ENCODE results near the gene CYLD.

Gene CYLD

GRCh38 chr16:50696575-50697420, 45.1 kb upstream of the CYLD start:
- TF ChIP-seq EZH2 (IDR thresholded peaks at IDR 0.05; ENCODE audit: borderline replicate concordance, low read depth, low read length, severe bottlenecking) (no peak), CTCF (IDR thresholded peaks at IDR 0.05; ENCODE audit: borderline replicate concordance, extremely low read depth, low read length, poor library complexity, severe bottlenecking) (no peak)
- Histone ChIP-seq H3K4me3 (ENCODE audit: low read depth in 1 of 2, low read length in 2 of 2) (no peak overlapping the region), H3K27ac (ENCODE audit: low read length) (no peak overlapping the region), H2AFZ (ENCODE audit: low read depth, low read length) (no peak overlapping the region), H3K4me2 (ENCODE audit: insufficient read depth, low read length) (no peak overlapping the region), H4K20me1 (ENCODE audit: insufficient read depth, low read length) (no peaks in the 10 kb centered on the region), H3K36me3 (ENCODE audit: insufficient read depth, low read length) (no peaks in the 10 kb centered on the region), H3K79me2 (ENCODE audit: insufficient read depth, low read length) (no peaks in the 10 kb centered on the region), H3K9me3 (ENCODE audit: insufficient read depth, low read length, severe bottlenecking) (no peaks in the 10 kb centered on the region), H3K27me3 (ENCODE audit: insufficient read depth, low read length, poor library complexity) (no peaks in the 10 kb centered on the region), H3K4me1 (ENCODE audit: insufficient read depth, low read length) (no peaks in the 10 kb centered on the region), H3K9ac (ENCODE audit: low read depth, low read length) (no peak overlapping the region)
- DNase-seq, result no peak
- ATAC-seq (ENCODE audit: insufficient read depth, low read depth), result no peak

- H3K36me3 ChIP-seq (ENCODE audit: insufficient read depth, low read length), result no peaks in the 10 kb centered on the region
- ATAC-seq (ENCODE audit: insufficient read depth, low read depth) (no peak), DNase-seq (no peak)
- H4K20me1 ChIP-seq (ENCODE audit: insufficient read depth, low read length), result no peaks in the 10 kb centered on the region
- H3K4me2 ChIP-seq (ENCODE audit: insufficient read depth, low read length), result no peak overlapping the region
- no peak overlapping the region for H2AFZ ChIP-seq (ENCODE audit: low read depth, low read length)
- no peaks in the 10 kb centered on the region for H3K4me1 ChIP-seq (ENCODE audit: insufficient read depth, low read length)
- H3K4me3 ChIP-seq (ENCODE audit: low read depth in 1 of 2, low read length in 2 of 2), result no peak overlapping the region
- TF ChIP-seq EZH2 (IDR thresholded peaks at IDR 0.05; ENCODE audit: borderline replicate concordance, low read depth, low read length, severe bottlenecking), result no peak
- no peak for TF ChIP-seq CTCF (IDR thresholded peaks at IDR 0.05; ENCODE audit: borderline replicate concordance, extremely low read depth, low read length, poor library complexity, severe bottlenecking)
- H3K79me2 ChIP-seq (ENCODE audit: insufficient read depth, low read length), result no peaks in the 10 kb centered on the region
- H3K9ac ChIP-seq (ENCODE audit: low read depth, low read length), result no peak overlapping the region
- H3K27ac ChIP-seq (ENCODE audit: low read length), result no peak overlapping the region
- H3K27me3 ChIP-seq (ENCODE audit: insufficient read depth, low read length, poor library complexity), result no peaks in the 10 kb centered on the region
- H3K9me3 ChIP-seq (ENCODE audit: insufficient read depth, low read length, severe bottlenecking), result no peaks in the 10 kb centered on the region
These were observed 44.5 kb upstream of the CYLD start for GRCh38 chr16:50697421-50697715.

GRCh38 chr16:50697881-50698767, 43.8 kb upstream of the CYLD start:
- no peak for DNase-seq
- no peaks in the 10 kb centered on the region for H3K36me3 ChIP-seq (ENCODE audit: insufficient read depth, low read length)
- no peaks in the 10 kb centered on the region for H4K20me1 ChIP-seq (ENCODE audit: insufficient read depth, low read length)
- no peaks in the 10 kb centered on the region for H3K27me3 ChIP-seq (ENCODE audit: insufficient read depth, low read length, poor library complexity)
- TF ChIP-seq CTCF (IDR thresholded peaks at IDR 0.05; ENCODE audit: borderline replicate concordance, extremely low read depth, low read length, poor library complexity, severe bottlenecking), result no peak
- TF ChIP-seq EZH2 (IDR thresholded peaks at IDR 0.05; ENCODE audit: borderline replicate concordance, low read depth, low read length, severe bottlenecking), result no peak
- ATAC-seq (ENCODE audit: insufficient read depth, low read depth), result no peak
- H3K79me2 ChIP-seq (ENCODE audit: insufficient read depth, low read length), result no peaks in the 10 kb centered on the region
- no peak overlapping the region for H3K4me3 ChIP-seq (ENCODE audit: low read depth in 1 of 2, low read length in 2 of 2)
- no peaks in the 10 kb centered on the region for H3K4me1 ChIP-seq (ENCODE audit: insufficient read depth, low read length)
- no peaks in the 10 kb centered on the region for H3K9me3 ChIP-seq (ENCODE audit: insufficient read depth, low read length, severe bottlenecking)
- no peak overlapping the region for H3K9ac ChIP-seq (ENCODE audit: low read depth, low read length)
- H3K27ac ChIP-seq (ENCODE audit: low read length), result no peak overlapping the region
- H2AFZ ChIP-seq (ENCODE audit: low read depth, low read length), result no peak overlapping the region
- H3K4me2 ChIP-seq (ENCODE audit: insufficient read depth, low read length), result no peak overlapping the region
